DND-41 (cell line): ENCODE data around the gene SLC13A3.

Source experiments
- ATAC-seq: fragments of 200-7000 bp; cut with Tn5 transposase; 3 replicates; pipeline ENCODE4 v1.9.1; 2021; ENCODE audit warnings: low read depth; ENCODE audit not compliant: insufficient read depth
- DNase-seq: peaks from one replicate; pipeline ENCODE4 v3.0.0-alpha.2; 2020
- H2AFZ ChIP-seq: 2 replicates; pipeline ENCODE4 v1.6.0; 2012; ENCODE audit warnings: low read depth, low read length
- H3K27ac ChIP-seq: 2 replicates; pipeline ENCODE4 v1.5.1; 2012; ENCODE audit warnings: low read length, inconsistent platforms
- H3K27me3 ChIP-seq: fragments of 200-600 bp; sonication (generic); 2 replicates; pipeline ENCODE4 v1.6.0; 2012; ENCODE audit warnings: low read length, mild to moderate bottlenecking, inconsistent platforms; ENCODE audit not compliant: insufficient read depth, poor library complexity
- H3K36me3 ChIP-seq: 2 replicates; pipeline ENCODE4 v1.5.1; 2012; ENCODE audit warnings: low read length, inconsistent platforms; ENCODE audit not compliant: insufficient read depth
- H3K4me1 ChIP-seq: 2 replicates; pipeline ENCODE4 v1.5.1; 2012; ENCODE audit warnings: mild to moderate bottlenecking, low read length; ENCODE audit not compliant: insufficient read depth
- H3K4me2 ChIP-seq: 2 replicates; pipeline ENCODE4 v1.6.0; 2012; ENCODE audit warnings: mild to moderate bottlenecking, moderate library complexity, low read length, inconsistent platforms; ENCODE audit not compliant: insufficient read depth
- H3K4me3 ChIP-seq, 2 experiments: fragments of 200-600 bp in 1 of 2; shearing (Covaris generic) in 1 of 2; 2 replicates each; pipeline ENCODE4 v1.5.1; 2012 to 2016; ENCODE audit warnings: inconsistent platforms in 2 of 2, low read length in 2 of 2, mild to moderate bottlenecking in 2 of 2, low read depth in 1 of 2, moderate library complexity in 1 of 2
- H3K79me2 ChIP-seq: 2 replicates; pipeline ENCODE4 v1.6.0; 2012; ENCODE audit warnings: low read length, inconsistent platforms; ENCODE audit not compliant: insufficient read depth
- H3K9ac ChIP-seq: 2 replicates; pipeline ENCODE4 v1.6.0; 2012; ENCODE audit warnings: low read depth, mild to moderate bottlenecking, inconsistent platforms, low read length, moderate library complexity
- H3K9me3 ChIP-seq: 2 replicates; pipeline ENCODE4 v1.5.1; 2012; ENCODE audit warnings: low read length, moderate library complexity, mild to moderate bottlenecking, inconsistent platforms; ENCODE audit not compliant: insufficient read depth, severe bottlenecking
- H4K20me1 ChIP-seq: 2 replicates; pipeline ENCODE4 v1.6.0; 2012; ENCODE audit warnings: low read length; ENCODE audit not compliant: insufficient read depth
- CTCF ChIP-seq: IDR thresholded peaks from 2 replicates; pipeline ENCODE4 v1.5.1; 2012; ENCODE audit warnings: borderline replicate concordance, low read length, moderate library complexity, mild to moderate bottlenecking; ENCODE audit not compliant: poor library complexity, severe bottlenecking; ENCODE audit errors: extremely low read depth
- EZH2 ChIP-seq: IDR thresholded peaks from 3 replicates; pipeline ENCODE4 v1.6.1; 2012; ENCODE audit warnings: borderline replicate concordance, low read depth, mild to moderate bottlenecking, moderate library complexity, low read length, inconsistent platforms; ENCODE audit not compliant: severe bottlenecking

The SLC13A3 gene

GRCh38 chr20:46661659-46662058, 10.4 kb upstream of the SLC13A3 start:
- Histone ChIP-seq H3K4me1 (no peaks in the 10 kb centered on the region), H3K27ac (no peak overlapping the region), H4K20me1 (no peaks in the 10 kb centered on the region), H3K9me3 (no peaks in the 10 kb centered on the region), H2AFZ (no peak overlapping the region), H3K79me2 (no peaks in the 10 kb centered on the region), H3K4me2 (no peak overlapping the region), H3K36me3 (no peaks in the 10 kb centered on the region), H3K27me3 (peaks cover 4% of the 10 kb centered on the region), H3K4me3 (no peak overlapping the region), H3K9ac (no peak overlapping the region)
- ATAC-seq (no peak), DNase-seq (no peak)
- TF ChIP-seq CTCF, result no peak
- no peak for TF ChIP-seq EZH2

GRCh38 chr20:46660487-46660886, 9.2 kb upstream of the SLC13A3 start:
- no peak overlapping the region for H3K4me2 ChIP-seq
- H3K36me3 ChIP-seq, result no peaks in the 10 kb centered on the region
- peaks cover 4% of the 10 kb centered on the region for H3K27me3 ChIP-seq
- no peaks in the 10 kb centered on the region for H3K79me2 ChIP-seq
- no peak for DNase-seq
- H3K4me3 ChIP-seq, result no peak overlapping the region
- no peak overlapping the region for H3K27ac ChIP-seq
- no peaks in the 10 kb centered on the region for H3K9me3 ChIP-seq
- no peak for TF ChIP-seq CTCF
- TF ChIP-seq EZH2, result no peak
- no peak overlapping the region for H2AFZ ChIP-seq
- no peaks in the 10 kb centered on the region for H4K20me1 ChIP-seq
- H3K9ac ChIP-seq, result no peak overlapping the region
- no peaks in the 10 kb centered on the region for H3K4me1 ChIP-seq
- ATAC-seq, result no peak

GRCh38 chr20:46657618-46658017, 6.4 kb upstream of the SLC13A3 start:
- no peaks in the 10 kb centered on the region for H3K79me2 ChIP-seq
- no peak overlapping the region for H3K4me3 ChIP-seq
- no peak overlapping the region for H3K9ac ChIP-seq
- H3K9me3 ChIP-seq, result no peaks in the 10 kb centered on the region
- ATAC-seq (no peak), DNase-seq (no peak)
- H2AFZ ChIP-seq, result no peak overlapping the region
- H4K20me1 ChIP-seq, result no peaks in the 10 kb centered on the region
- TF ChIP-seq CTCF (no peak), EZH2 (no peak)
- H3K27me3 ChIP-seq, result no peaks in the 10 kb centered on the region
- no peaks in the 10 kb centered on the region for H3K4me1 ChIP-seq
- H3K4me2 ChIP-seq, result no peak overlapping the region
- H3K27ac ChIP-seq, result no peak overlapping the region
- H3K36me3 ChIP-seq, result no peaks in the 10 kb centered on the region

GRCh38 chr20:46657137-46657536, 5.9 kb upstream of the SLC13A3 start:
- Histone ChIP-seq H3K27ac (no peak overlapping the region), H3K27me3 (no peaks in the 10 kb centered on the region), H3K4me2 (no peak overlapping the region), H3K36me3 (no peaks in the 10 kb centered on the region), H3K9ac (no peak overlapping the region), H3K79me2 (no peaks in the 10 kb centered on the region), H3K9me3 (no peaks in the 10 kb centered on the region), H4K20me1 (no peaks in the 10 kb centered on the region), H3K4me3 (no peak overlapping the region), H3K4me1 (no peaks in the 10 kb centered on the region), H2AFZ (no peak overlapping the region)
- no peak for TF ChIP-seq CTCF
- TF ChIP-seq EZH2, result no peak
- DNase-seq (no peak), ATAC-seq (no peak)
